Stomach (tissue), 4 donors: ENCODE measurements around the gene MYL7.

ENCODE experiments used
- CTCF ChIP-seq, 7 experiments: fragments of 450-650 bp in 4 of 7; fragments of 200-600 bp in 3 of 7; sonication (generic) in 3 of 7; IDR thresholded peaks; one replicate each; pipeline ENCODE4 v1.5.1; 2016 to 2019; ENCODE audit warnings: antibody characterized with exemption in 7 of 7, control low read depth in 2 of 7, mild to moderate bottlenecking in 1 of 7
- POLR2A ChIP-seq, 4 donors: fragments of 450-650 bp; IDR thresholded peaks; one replicate each; pipeline ENCODE4 v1.6.1; 2016; ENCODE audit warnings: antibody characterized with exemption in 4 of 4, control low read depth in 2 of 4, mild to moderate bottlenecking in 1 of 4, moderate library complexity in 1 of 4
- POLR2AphosphoS5 ChIP-seq, 3 donors: sonication (generic); formaldehyde crosslinking; IDR thresholded peaks; one replicate each; pipeline ENCODE4 v1.6.1; 2016; ENCODE audit warnings: antibody characterized with exemption in 3 of 3

GRCh38 chr7:44148961-44149536 lies 7.9 kb upstream of the MYL7 start:
- no peak for TF ChIP-seq POLR2A (IDR thresholded peaks at IDR 0.05)
- TF ChIP-seq POLR2AphosphoS5 (IDR thresholded peaks at IDR 0.05): no peak
- no peak for TF ChIP-seq CTCF (IDR thresholded peaks at IDR 0.05)
